ENCODE results near the gene PIK3C3.

DNA sequence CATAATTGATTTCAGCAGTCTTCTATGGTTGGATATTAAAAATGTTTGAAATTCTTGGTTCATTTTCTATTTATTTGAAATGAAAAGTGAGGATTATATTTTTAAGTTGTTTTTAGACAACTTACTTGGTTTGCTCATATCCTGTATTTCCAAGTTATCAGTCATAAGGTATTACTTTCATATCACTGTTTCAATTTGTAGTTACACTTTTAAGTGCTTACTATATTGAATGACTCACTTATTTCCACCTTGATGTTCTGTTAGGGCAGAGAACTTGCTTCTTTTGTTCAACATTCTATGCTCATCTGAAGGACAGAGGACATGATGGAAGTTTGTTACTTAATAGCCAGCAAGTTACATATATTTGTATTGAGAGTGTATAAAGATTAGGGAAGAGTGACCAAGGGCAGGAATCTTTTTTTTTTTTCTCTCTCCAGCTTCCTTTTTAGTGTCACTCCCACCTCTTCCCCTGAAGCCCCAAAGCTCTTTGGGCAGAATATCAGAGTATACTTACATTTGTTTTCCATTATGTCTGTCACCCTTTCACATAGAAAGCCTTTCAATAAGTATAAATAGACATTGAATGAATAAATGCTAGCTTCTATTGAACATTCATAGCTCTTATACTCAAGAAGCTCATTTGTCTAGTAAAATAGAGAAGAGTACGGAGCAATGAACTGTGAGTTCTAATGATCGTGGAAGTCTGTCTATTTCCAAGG is 28.1 kb downstream of the PIK3C3 start:
- TF ChIP-seq, protein P1, sequence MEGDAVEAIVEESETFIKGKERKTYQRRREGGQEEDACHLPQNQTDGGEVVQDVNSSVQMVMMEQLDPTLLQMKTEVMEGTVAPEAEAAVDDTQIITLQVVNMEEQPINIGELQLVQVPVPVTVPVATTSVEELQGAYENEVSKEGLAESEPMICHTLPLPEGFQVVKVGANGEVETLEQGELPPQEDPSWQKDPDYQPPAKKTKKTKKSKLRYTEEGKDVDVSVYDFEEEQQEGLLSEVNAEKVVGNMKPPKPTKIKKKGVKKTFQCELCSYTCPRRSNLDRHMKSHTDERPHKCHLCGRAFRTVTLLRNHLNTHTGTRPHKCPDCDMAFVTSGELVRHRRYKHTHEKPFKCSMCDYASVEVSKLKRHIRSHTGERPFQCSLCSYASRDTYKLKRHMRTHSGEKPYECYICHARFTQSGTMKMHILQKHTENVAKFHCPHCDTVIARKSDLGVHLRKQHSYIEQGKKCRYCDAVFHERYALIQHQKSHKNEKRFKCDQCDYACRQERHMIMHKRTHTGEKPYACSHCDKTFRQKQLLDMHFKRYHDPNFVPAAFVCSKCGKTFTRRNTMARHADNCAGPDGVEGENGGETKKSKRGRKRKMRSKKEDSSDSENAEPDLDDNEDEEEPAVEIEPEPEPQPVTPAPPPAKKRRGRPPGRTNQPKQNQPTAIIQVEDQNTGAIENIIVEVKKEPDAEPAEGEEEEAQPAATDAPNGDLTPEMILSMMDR (conservative IDR thresholded peaks at IDR 0.05; ENCODE audit: low read depth, low read length) = no peak
- no peak for TF ChIP-seq EZH2 (IDR thresholded peaks at IDR 0.05; ENCODE audit: borderline replicate concordance, low read depth, low read length, poor library complexity, severe bottlenecking)

All from A673 (cell line).